HepG2 (cell line): ENCODE measurements around the gene ARFGAP1. TPM values are rescaled to one million over a fixed set of nuclear protein-coding genes. Genes with fewer than 3 reads are reported as not detected.

Source experiments
- ATAC-seq: fragments of 200-7000 bp; cut with Tn5 transposase; 3 replicates; pipeline ENCODE4 v1.9.1; 2020; ENCODE audit warnings: mild to moderate bottlenecking, moderate library complexity
- BruUV-seq: library from RNA; stranded (reverse); fragments of 400-500 nt; replicated peaks from 2 replicates; lab custom pipeline; 2021; lab: Mats Ljungman, UMichigan
- CTCF ChIA-PET: fragments of 300-600 bp; formaldehyde crosslinking; extraction: SDS; loops from one replicate; lab custom pipeline; 2021; ENCODE audit warnings: low total read pairs, inconsistent platforms, low intra/inter-chr PET ratio; lab: Yijun Ruan, JAX
- POLR2A ChIA-PET: fragments of 350-600 bp; sonication (Branson Sonifier 250); formaldehyde crosslinking; loops from one replicate; lab custom pipeline; 2020; ENCODE audit warnings: antibody characterized with exemption, inconsistent platforms; lab: Yijun Ruan, JAX
- DNase-seq: peaks from one replicate; pipeline ENCODE4 v3.0.0-alpha.2; 2015; ENCODE audit warnings: low spot score
- FAIRE-seq: peaks from 3 replicates; lab custom pipeline; 2011; peaks lifted over from hg19 to GRCh38; lab: Jason Lieb, UNC
- H2AFZ ChIP-seq: one replicate; pipeline ENCODE4 v1.6.1; 2011; ENCODE audit warnings: low read length, inconsistent platforms
- H3K27ac ChIP-seq: fragments of 300-600 bp; 3 replicates; pipeline ENCODE4 v1.8.0; 2011; ENCODE audit warnings: mixed run types, mild to moderate bottlenecking, mixed read lengths, low read length, inconsistent platforms; ENCODE audit not compliant: insufficient read depth; ENCODE audit errors: extremely low read length
- H3K27me3 ChIP-seq, 2 experiments: fragments of 200-600 bp in 1 of 2; 2 replicates in 1 of 2; 3 replicates in 1 of 2; pipeline versions ENCODE4 v1.6.0 to v1.8.0; 2011; ENCODE audit warnings: low read length in 2 of 2, mild to moderate bottlenecking in 2 of 2, moderate library complexity in 2 of 2, inconsistent platforms in 1 of 2; ENCODE audit not compliant: insufficient read depth in 2 of 2, control insufficient read depth in 1 of 2
- H3K36me3 ChIP-seq, 2 experiments: fragments of 200-600 bp in 1 of 2; replicated peaks in 1 of 2; 2 replicates in 1 of 2; 3 replicates in 1 of 2; pipeline versions ENCODE4 v1.5.1 to v1.8.0; 2011; ENCODE audit warnings: low read length in 2 of 2, inconsistent platforms in 1 of 2; ENCODE audit not compliant: insufficient read depth in 2 of 2, control insufficient read depth in 1 of 2
- H3K4me1 ChIP-seq: 2 replicates; pipeline ENCODE4 v1.5.1; 2012; ENCODE audit warnings: low read length, inconsistent platforms; ENCODE audit not compliant: insufficient read depth
- H3K4me2 ChIP-seq: 2 replicates; pipeline ENCODE4 v1.6.0; 2011; ENCODE audit warnings: low read depth, low read length, inconsistent platforms
- H3K4me3 ChIP-seq, 3 experiments: fragments of 200-600 bp in 1 of 3; sonication (generic), shearing (Covaris generic) in 1 of 3; replicated peaks in 1 of 3; 2 replicates each; pipeline ENCODE4 v1.5.1; 2011 to 2016; ENCODE audit warnings: low read length in 3 of 3, inconsistent platforms in 2 of 3, low read depth in 2 of 3, mild to moderate bottlenecking in 2 of 3, control low read depth in 1 of 3, mixed read lengths in 1 of 3; ENCODE audit not compliant: insufficient read depth in 1 of 3
- H3K79me2 ChIP-seq: one replicate; pipeline ENCODE4 v1.6.1; 2011; ENCODE audit warnings: low read length, inconsistent platforms; ENCODE audit not compliant: insufficient read depth
- H3K9ac ChIP-seq: 2 replicates; pipeline ENCODE4 v1.6.0; 2011; ENCODE audit warnings: mild to moderate bottlenecking, low read depth, low read length, inconsistent platforms; ENCODE audit not compliant: insufficient read depth
- H3K9me3 ChIP-seq: 2 replicates; pipeline ENCODE4 v1.5.1; 2012; ENCODE audit warnings: mild to moderate bottlenecking, low read length
- H4K20me1 ChIP-seq: 2 replicates; pipeline ENCODE4 v1.6.0; 2011; ENCODE audit warnings: inconsistent platforms, mild to moderate bottlenecking, low read length, moderate library complexity; ENCODE audit not compliant: insufficient read depth
- CEBPG ChIP-seq: IDR thresholded peaks from 2 replicates; pipeline ENCODE4 v1.6.1; 2016
- HMG20A ChIP-seq: IDR thresholded peaks from 2 replicates; pipeline ENCODE4 v1.6.1; 2016; ENCODE audit warnings: borderline replicate concordance
- NCOA2 ChIP-seq: sonication (generic); formaldehyde crosslinking; IDR thresholded peaks from 2 replicates; pipeline ENCODE4 v1.8.0; 2022; ENCODE audit warnings: inconsistent platforms
- PAXIP1 ChIP-seq: sonication (generic); formaldehyde crosslinking; conservative IDR thresholded peaks from 2 replicates; pipeline ENCODE4 v1.4.0; 2020; ENCODE audit warnings: mild to moderate bottlenecking, missing genetic modification reagents, moderate library complexity
- RCOR2 ChIP-seq: IDR thresholded peaks from 2 replicates; pipeline ENCODE4 v1.6.1; 2016; ENCODE audit warnings: missing biosample characterization, missing genetic modification reagents
- SKI ChIP-seq: fragments of 450-650 bp; IDR thresholded peaks from one replicate; pipeline ENCODE4 v1.6.1; 2018; ENCODE audit warnings: mild to moderate bottlenecking; ENCODE audit not compliant: partially characterized antibody
- SP1 ChIP-seq, 2 experiments: fragments of 450-650 bp in 1 of 2; sonication (generic) in 1 of 2; formaldehyde crosslinking in 1 of 2; IDR thresholded peaks; 2 replicates each; pipeline versions ENCODE4 v1.4.0 to v1.6.1; 2016 to 2020; ENCODE audit warnings: missing genetic modification reagents in 1 of 2
- ZNF121 ChIP-seq: sonication (generic); formaldehyde crosslinking; IDR thresholded peaks from 2 replicates; pipeline ENCODE4 v1.5.0; 2020; ENCODE audit warnings: mild to moderate bottlenecking, missing genetic modification reagents
- WGBS: methylation state at CpG from one replicate; pipeline ENCODE4 v1.1.6; 2017; ENCODE audit warnings: low lambda C conversion rate; 5-methylcytosine and 5-hydroxymethylcytosine counted together
- in situ Hi-C: cut with HindIII; loops from 2 replicates; pipeline ENCODE4 v1.10.0; 2017; ENCODE audit warnings: low pct_unique_long_range_greater_than_20kb; ENCODE audit not compliant: extremely low pct_ligation_motif_present
- intact Hi-C: fragments of 100-400 bp; cut with micrococcal nuclease; formaldehyde crosslinking; loops from one replicate; pipeline ENCODE4 v1.10.0; 2022; ENCODE audit not compliant: unreplicated experiment
- polyA plus RNA-seq, 8 experiments: library from polyadenylated mRNA; depleted of rRNA in 3 of 8; stranded (reverse) in 7 of 8; unstranded in 1 of 8; fragments of >200 nt; fragmentation: Illumina TruSeq in 4 of 8; extraction: Trizol in 4 of 8; gene quantifications; 2 replicates each; pipeline versions ENCODE4 v1.2.1 to v1.2.3, GENCODE V29; 2011 to 2016; ENCODE audit warnings: low read depth in 4 of 8, missing spikeins in 1 of 8, mixed read lengths in 1 of 8; ENCODE audit not compliant: insufficient read depth in 1 of 8
- total RNA-seq, 5 experiments: library from RNA; depleted of rRNA; stranded (reverse); fragments of >200 nt; fragmentation: Illumina TruSeq; extraction: Trizol; gene quantifications; 2 replicates each; pipeline ENCODE4 v1.2.3, GENCODE V29; 2016; ENCODE audit warnings: low read depth in 1 of 5

The ARFGAP1 gene
- total and polyA plus RNA-seq, 2 of the 13 experiments (the other 11 are each of a cell fraction or from before 2014, with no cell fraction given): 132 TPM

- ATAC-seq (no peak), DNase-seq (no peak), FAIRE-seq (no peak)
- ChIA-PET CTCF (no interaction called here), POLR2A (no interaction called here)
- peaks cover 5% of the 10 kb centered on the region; the same call in 1 of the 2 replicates for H4K20me1 ChIP-seq
- 37% methylated on average over 14 of the region's 14 CpGs for WGBS
- H2AFZ ChIP-seq: no peak overlapping the region
- in situ Hi-C loops: no loop called here
- H3K79me2 ChIP-seq: no peaks in the 10 kb centered on the region
- TF ChIP-seq HMG20A: no peak
- TF ChIP-seq PAXIP1 (CRISPR knock-in tag): no peak
- TF ChIP-seq SKI: no peak
- no peak for TF ChIP-seq NCOA2
- no peak for TF ChIP-seq SP1 (IDR thresholded peaks at IDR 0.05)
- no peak for TF ChIP-seq SP1 (CRISPR knock-in tag; IDR thresholded peaks at IDR 0.05)
- TF ChIP-seq CEBPG: no peak
- no peak for TF ChIP-seq ZNF121 (CRISPR knock-in tag)
- no peak for TF ChIP-seq RCOR2 (CRISPR knock-in tag)
- H3K36me3 ChIP-seq: no peaks in the 10 kb centered on the region
- H3K27ac ChIP-seq: no peak overlapping the region
- H3K9me3 ChIP-seq: no peaks in the 10 kb centered on the region
- H3K4me2 ChIP-seq: no peak overlapping the region
- intact Hi-C loops: no loop called here
- no peak overlapping the region for H3K4me3 ChIP-seq
- no peak overlapping the region for H3K9ac ChIP-seq
- BruUV-seq: no TSS peak
- no peaks in the 10 kb centered on the region for H3K4me1 ChIP-seq
- H3K27me3 ChIP-seq: peaks cover 11 to 55% of the 10 kb centered on the region in 2 experiments; a peak in 4 of 5 replicates
Observed at GRCh38 chr20:63316502-63316921, 43.9 kb downstream of the ARFGAP1 start.
